GF-D8 (cell line): ENCODE results near the gene ARHGEF35.
"Not testable (repeated sequence)": the region's sequence is repeated elsewhere in the genome, so short reads cannot be mapped to it uniquely, and the experiment has no call there.

ENCODE experiments used
- DNase-seq: peaks from one replicate; lab custom pipeline; 2025; lab: John Stamatoyannopoulos, UW

The ARHGEF35 gene

GRCh38 chr7:144195212-144195872 lies at the start of gene ARHGEF35:
Gene ARHGEF35 (minus strand): TSS chr7:144195833. CDS start chr7:144188383, 7,450 bp downstream.
- not testable (repeated sequence) for DNase-seq

- not testable (repeated sequence) for DNase-seq
These were observed 49.7 kb upstream of the ARHGEF35 start for GRCh38 chr7:144245372-144245771.

- DNase-seq = not testable (repeated sequence)
These were observed 43.7 kb upstream of the ARHGEF35 start, which contains the start of gene OR2A42 for GRCh38 chr7:144239365-144239764. Gene OR2A42 (minus strand): TSS chr7:144239605. CDS start chr7:144232843, 6,762 bp downstream.

GRCh38 chr7:144238530-144239082 lies 43.0 kb upstream of the ARHGEF35 start:
- not testable (repeated sequence) for DNase-seq

GRCh38 chr7:144233039-144233438 lies 37.4 kb upstream of the ARHGEF35 start:
- DNase-seq = not testable (repeated sequence)

GRCh38 chr7:144231027-144231426 lies 35.4 kb upstream of the ARHGEF35 start:
- not testable (repeated sequence) for DNase-seq

GRCh38 chr7:144228810-144229209 lies 33.2 kb upstream of the ARHGEF35 start:
- not testable (repeated sequence) for DNase-seq

GRCh38 chr7:144226866-144227265 lies 31.2 kb upstream of the ARHGEF35 start:
- not testable (repeated sequence) for DNase-seq

GRCh38 chr7:144223675-144224074 lies 28.0 kb upstream of the ARHGEF35 start:
- not testable (repeated sequence) for DNase-seq

GRCh38 chr7:144220531-144220930 lies 24.9 kb upstream of the ARHGEF35 start:
- not testable (repeated sequence) for DNase-seq

- DNase-seq = not testable (repeated sequence)
These were observed 23.5 kb upstream of the ARHGEF35 start for GRCh38 chr7:144219149-144219548.

- not testable (repeated sequence) for DNase-seq
These were observed 22.9 kb upstream of the ARHGEF35 start for GRCh38 chr7:144218581-144218980.

- DNase-seq = not testable (repeated sequence)
These were observed 21.6 kb upstream of the ARHGEF35 start for GRCh38 chr7:144217200-144217599.

GRCh38 chr7:144205306-144205705 lies 9.7 kb upstream of the ARHGEF35 start:
- DNase-seq = not testable (repeated sequence)

GRCh38 chr7:144203086-144203485 lies 7.5 kb upstream of the ARHGEF35 start:
- DNase-seq = not testable (repeated sequence)

- not testable (repeated sequence) for DNase-seq
These were observed 6.3 kb upstream of the ARHGEF35 start for GRCh38 chr7:144201978-144202377.

GRCh38 chr7:144198934-144199333 lies 3.3 kb upstream of the ARHGEF35 start:
- not testable (repeated sequence) for DNase-seq

- not testable (repeated sequence) for DNase-seq
These were observed 1.2 kb downstream of the ARHGEF35 start for GRCh38 chr7:144194453-144194852.

GRCh38 chr7:144193782-144194181 lies 1.9 kb downstream of the ARHGEF35 start:
- not testable (repeated sequence) for DNase-seq

- DNase-seq = not testable (repeated sequence)
These were observed 7.0 kb downstream of the ARHGEF35 start for GRCh38 chr7:144188578-144189171.

- DNase-seq = not testable (repeated sequence)
These were observed 7.8 kb downstream of the ARHGEF35 start for GRCh38 chr7:144187848-144188247.

- not testable (repeated sequence) for DNase-seq
These were observed 12.5 kb downstream of the ARHGEF35 start, which contains the start of gene CTAGE4 for GRCh38 chr7:144183166-144183565. Gene CTAGE4 (plus strand): TSS chr7:144183466. CDS start chr7:144183504, 38 bp downstream.

GRCh38 chr7:144179165-144179479 lies 16.5 kb downstream of the ARHGEF35 start:
- not testable (repeated sequence) for DNase-seq
